AG20443 (cell line): ENCODE measurements around the gene ADGRV1.
"Not testable (repeated sequence)": the region's sequence is repeated elsewhere in the genome, so short reads cannot be mapped to it uniquely, and the experiment has no call there.

Experiments
- DNase-seq: peaks from one replicate; pipeline ENCODE4 v3.0.0; 2012; ENCODE audit warnings: low spot score, mixed read lengths

The ADGRV1 gene

DNA sequence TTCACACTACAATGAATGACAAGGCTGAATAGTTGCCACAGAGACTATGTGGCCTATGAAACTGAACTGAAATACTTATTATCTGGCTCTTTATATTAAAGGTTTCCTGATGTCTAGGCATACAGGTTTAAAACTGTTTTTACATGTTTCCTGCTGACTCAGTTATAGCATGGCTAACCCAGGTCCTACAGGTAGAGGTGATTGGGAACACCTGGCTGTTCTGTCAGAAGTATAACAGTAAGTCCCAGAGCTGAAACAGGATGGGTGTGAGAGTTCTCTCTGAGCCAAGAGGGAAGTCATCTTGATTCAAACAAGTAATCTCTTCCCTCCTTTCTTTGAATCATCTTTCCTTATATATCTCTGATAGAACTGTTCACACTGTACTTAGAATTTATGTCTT is 4.9 kb upstream of the ADGRV1 start:
- no peak for DNase-seq

DNA sequence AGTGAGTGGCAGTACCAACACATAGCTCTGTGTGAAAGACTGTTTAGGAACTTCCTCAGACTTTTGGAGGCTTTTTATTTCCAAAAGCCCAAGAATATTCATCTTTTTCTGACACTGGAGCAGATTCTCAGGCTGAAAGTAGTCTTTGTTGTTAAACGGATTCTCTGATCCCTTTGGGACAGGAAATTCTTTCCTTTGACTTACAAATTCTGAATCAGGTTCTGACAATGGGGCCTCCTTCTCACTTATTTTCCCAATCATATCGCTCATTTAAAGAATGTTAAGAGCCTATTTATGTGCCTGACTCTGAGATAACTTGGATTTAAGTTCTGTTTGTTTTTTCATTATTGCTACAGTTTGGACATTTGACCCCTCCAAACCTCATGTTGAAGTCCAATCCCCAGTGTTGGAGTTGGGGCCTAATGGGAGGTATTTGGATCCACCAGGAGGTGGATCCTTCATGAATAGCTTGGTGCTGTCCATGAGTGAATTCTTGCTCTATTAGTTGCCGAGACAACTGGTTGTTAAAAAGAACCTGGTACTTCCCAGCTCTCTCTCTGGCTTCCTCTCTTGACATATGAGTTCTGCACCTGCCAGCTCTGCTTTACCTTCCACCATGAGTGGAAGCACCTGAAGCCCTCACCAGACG is 4.1 kb upstream of the ADGRV1 start:
- DNase-seq: no peak

DNA sequence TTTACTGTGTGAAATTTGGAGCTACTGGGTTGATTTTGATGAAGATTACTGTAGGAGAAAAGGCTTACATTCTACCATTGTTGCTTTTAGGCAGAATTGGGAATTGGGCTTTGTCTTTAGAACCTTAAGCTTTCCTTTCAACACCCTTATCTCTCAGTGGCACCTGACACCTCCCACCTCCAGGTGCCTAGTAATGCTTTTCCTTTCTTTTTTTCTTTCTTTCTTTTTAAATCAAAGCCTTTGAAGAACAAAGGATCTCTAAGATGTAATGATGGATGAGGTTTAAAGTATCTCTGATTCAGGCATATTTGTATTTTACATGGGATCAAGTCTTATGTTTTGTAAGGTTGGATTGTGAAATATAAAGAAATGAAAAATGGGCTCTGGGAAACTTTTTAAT is 2.9 kb upstream of the ADGRV1 start:
- no peak for DNase-seq

DNA sequence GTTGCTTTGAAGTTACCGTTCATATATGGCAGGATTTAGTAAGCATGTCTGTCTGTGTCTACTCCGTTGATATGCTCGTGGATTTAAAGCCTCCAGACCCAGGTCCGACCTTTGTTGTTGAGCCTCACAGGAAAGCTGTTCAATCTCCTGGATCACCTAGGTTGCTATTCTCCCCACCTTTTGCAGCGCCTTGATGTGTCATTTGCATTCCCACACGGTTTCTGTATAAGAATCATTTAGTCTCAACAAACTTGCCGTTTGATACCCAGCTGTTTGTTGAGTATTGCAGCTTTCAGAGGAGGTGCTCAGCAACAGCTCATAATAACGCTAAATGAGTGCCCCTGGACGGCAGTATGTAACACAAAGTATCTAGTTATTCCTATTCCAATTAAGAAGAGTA is 1.2 kb upstream of the ADGRV1 start:
- DNase-seq: no peak

DNA sequence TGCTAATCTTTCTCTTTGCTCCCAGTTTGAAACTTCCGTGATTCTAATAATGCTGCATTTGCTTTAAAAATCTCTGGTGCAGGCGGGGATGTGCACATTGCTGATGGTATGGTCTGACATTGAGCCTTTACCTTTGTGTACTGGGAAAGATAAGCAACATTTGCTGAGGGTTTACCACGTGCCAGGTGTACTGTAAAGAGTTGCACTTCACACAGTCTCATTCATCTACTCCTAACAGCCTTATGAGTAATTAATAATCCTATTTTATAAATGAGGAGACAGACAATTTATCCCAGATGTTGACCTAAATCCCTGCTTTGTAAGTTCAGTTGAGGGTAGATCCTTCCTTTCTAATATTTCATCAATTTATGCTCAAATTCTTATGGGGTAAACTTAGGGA is 726 bp upstream of the ADGRV1 start:
- DNase-seq: no peak

DNA sequence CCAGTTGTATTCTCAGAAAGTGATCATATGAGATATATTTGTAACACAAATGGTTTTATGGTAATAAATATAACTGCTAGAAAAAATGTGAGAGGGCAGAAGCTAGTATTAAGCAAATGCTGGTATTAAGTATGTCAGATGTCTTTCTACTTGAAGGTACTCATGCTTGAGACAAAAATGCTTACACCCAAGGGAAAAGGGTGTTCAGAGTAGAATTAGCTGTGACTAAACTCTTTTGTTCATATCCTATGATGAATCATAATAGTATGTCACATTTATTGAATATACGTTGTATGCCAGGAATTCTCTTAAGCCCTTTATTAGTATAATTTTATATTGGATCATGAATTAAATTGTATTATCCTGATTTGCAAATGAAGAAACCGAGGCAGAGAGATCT is 2.2 kb downstream of the ADGRV1 start:
- DNase-seq: no peak

DNA sequence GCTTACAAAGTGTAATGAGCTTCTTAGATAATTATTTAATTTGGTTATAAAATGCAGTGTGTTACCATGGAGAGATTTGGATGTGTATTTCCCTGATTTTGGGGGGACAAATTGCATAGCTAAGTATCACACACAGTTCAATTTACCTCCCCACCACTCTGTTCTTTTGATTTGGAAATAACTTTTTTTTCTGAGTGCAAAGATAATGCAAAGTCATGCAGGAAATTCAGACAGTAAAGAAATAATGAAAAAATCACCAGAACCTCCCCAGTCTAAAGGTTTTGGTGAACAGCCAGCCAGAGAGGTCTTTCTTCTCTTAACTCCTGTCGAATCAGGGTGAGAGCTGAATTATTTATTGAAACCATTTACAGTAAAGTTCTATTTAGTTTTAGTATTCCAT is 3.2 kb downstream of the ADGRV1 start:
- DNase-seq: no peak

DNA sequence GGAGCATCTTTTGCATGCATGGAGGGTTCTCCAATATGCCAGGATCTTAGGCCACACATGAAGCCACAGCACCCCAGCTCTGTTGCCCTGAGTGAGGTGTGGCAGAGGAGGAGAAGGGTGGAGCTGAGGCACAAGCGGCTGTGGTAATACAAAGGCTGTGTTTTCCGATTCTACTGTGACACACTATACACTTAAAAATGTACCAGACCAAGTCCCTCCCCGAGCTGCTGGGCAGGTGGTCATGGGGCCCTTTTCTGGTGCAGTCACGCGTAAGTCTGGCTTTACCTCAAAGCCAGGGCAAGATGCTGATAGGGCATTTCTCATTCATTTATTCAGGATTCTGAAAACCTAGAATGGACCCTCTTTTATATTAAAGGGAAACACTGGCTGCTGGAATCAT is 3.7 kb downstream of the ADGRV1 start:
- DNase-seq: no peak

DNA sequence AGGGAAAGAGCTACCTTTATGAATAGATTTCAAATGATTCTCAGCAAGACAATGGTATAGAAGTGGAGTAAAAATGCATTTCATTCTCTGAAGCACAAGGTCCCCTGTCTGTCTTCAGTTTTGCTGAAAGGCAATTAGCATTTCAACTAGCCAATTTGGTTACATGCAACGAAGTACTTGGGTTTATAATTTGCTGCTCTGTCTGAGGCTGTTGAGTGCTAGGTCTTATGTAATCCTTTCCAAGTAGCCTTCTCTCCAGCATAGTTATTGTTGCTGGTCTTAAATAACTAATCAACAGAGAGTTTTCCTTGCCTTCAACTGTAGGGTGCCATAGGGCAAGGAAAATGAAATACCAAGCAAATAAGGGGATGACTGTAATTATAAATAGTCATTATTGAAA is 4.5 kb downstream of the ADGRV1 start:
- no peak for DNase-seq

DNA sequence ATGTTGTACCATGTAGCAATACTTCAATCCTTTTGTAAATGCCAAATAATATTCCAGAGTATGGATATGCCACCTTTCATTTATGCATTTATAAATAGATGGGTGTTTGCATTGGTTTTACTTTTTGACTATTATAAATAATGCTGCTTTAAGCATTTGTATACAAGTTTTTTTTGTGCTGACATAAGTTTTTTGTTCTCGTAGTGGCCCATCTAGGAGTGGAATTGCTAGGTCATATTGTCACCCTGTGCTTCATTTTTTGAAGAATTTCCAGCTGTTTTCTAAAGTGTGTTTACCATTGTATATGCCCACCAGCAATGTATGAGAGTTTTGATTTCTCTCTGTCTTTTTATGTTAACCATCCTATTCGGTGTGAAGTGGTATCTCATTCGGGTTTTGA is 6.9 kb downstream of the ADGRV1 start:
- no peak for DNase-seq

DNA sequence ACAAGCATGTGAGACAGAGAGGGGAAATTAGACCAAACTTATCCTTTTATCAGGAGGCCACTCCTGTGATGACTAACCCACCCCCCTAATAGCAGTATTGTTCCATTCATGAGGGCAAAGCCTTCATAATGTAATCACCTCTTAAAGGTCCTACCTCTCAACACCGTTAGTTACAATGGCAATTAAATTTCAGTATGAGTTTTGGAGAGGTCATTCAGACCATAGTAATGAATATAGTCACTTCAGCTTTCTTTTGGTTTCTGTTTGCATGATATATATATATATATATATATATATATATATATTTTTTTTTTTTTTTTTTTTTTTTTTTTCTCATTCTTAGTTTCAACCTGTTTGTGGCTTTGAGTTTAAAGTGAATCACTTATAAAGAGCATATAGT is 10.5 kb downstream of the ADGRV1 start:
- no peak for DNase-seq

DNA sequence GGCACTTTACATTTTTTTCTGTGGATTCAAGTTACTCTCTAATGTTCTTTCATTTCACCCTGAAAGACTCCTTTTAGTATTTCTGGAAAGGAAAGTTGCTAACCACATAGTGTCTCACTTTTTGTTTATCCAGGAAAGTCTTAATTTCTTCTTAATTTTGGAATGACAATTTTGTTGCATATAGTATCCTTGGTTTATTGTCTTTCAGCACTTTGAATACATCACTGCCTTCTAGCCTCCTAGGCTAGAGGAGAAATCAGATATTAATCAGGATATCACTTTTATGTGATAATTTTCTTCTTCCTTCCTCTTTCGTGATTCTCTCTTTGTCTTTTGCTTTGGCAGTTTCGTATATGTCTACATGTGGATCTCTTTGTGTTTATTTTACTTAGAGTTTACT is 11.4 kb downstream of the ADGRV1 start:
- no peak for DNase-seq

DNA sequence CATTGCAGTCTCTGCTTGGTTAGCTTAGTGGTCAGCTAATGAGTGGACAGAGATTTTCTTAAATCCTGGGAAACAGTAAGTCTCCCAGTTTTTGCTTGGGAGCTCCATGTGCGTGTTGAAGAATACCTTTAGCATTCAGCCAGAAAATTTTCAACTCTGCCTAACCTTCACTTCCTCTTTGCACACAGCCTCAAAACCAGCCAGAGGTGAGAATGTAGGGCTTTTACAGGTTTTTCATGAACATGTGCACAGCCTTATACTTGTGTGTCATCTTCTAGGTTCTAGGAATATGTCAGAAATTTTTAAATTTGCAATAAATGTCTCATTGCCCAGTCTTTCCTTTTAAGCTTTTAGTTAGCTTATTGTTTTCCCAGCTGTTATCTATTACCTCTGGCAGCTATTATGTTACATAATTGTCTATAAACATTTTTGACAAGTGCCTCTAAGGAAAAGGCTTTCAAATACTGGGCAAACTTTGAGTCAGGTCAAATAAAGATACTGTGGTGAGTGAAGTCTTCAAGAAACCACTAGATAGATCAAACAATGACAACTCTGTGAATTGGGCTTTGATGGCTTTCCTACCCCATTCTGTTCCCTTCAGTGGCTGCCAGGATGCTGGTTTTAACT is 12.7 kb downstream of the ADGRV1 start:
- DNase-seq: no peak

DNA sequence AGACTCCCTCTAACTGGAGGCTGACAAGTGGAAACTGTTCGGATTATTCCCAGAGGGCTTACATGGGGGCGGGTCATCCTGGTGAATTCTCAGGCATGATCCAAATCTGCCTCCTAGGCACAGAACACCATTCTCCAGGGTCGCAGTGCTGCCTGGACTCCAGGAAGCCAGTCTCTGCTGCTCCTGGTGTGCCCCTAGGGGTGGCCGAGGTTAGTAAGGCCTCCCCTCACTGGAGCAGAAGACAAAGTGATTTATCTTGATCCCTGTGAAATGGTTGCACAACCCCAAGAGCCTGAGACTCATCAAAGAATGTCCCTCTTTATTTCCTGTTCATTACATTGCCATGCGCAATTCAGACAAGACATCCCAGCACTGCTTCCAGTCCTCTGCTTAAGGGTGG is 17.1 kb downstream of the ADGRV1 start:
- DNase-seq: no peak

DNA sequence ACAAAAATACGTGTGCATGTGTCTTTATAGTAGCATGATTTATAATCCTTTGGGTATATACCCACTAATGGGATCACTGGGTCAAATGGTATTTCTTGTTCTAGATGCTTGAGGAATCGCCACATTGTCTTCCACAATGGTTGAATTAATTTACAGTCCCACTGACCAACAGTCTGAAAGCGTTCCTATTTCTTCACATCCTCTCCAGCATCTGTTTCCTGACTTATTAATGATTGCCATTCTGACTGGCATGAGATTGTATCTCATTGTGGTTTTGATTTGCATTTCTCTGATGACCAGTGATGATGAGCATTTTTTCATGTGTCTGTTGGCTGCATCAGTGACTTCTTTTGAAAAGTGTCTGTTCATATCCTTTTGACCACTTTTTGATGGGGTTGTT is 18.0 kb downstream of the ADGRV1 start:
- DNase-seq: not testable (repeated sequence)

DNA sequence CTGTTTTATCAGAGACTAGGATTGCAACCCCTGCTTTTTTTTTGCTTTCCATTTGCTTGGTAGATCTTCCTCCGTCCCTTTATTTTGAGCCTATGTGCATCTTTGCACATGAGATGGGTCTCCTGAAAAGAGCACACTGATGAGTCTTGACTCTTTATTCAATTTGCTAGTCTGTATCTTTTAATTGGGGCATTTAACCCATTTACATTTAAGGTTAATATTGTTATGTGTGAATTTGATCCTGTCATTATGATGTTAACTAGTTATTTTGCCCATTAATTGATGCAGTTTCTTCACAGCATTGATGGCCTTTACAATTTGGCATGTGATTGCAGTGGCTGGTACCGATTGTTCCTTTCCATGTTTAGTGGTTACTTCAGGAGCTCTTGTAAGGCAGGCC is 21.3 kb downstream of the ADGRV1 start:
- not testable (repeated sequence) for DNase-seq

DNA sequence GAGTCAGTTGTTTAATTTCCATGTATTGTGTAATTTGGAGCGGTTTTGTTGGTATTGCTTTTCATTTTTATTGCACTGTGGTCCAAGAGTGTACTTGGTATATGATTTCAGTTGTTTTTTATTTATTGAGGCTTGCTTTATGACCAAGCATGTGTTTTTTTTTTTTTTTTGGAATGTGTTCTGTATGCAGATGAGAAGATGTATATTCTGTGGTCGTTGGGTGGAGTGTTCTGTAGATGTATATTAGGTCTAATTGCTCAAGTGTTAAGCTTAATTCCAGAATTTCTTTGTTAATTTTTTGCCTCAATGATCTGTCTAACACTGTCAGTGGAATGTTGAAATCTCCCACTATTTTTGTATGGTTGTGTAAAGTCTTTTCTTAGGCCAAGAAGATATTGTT is 23.4 kb downstream of the ADGRV1 start:
- no peak for DNase-seq

DNA sequence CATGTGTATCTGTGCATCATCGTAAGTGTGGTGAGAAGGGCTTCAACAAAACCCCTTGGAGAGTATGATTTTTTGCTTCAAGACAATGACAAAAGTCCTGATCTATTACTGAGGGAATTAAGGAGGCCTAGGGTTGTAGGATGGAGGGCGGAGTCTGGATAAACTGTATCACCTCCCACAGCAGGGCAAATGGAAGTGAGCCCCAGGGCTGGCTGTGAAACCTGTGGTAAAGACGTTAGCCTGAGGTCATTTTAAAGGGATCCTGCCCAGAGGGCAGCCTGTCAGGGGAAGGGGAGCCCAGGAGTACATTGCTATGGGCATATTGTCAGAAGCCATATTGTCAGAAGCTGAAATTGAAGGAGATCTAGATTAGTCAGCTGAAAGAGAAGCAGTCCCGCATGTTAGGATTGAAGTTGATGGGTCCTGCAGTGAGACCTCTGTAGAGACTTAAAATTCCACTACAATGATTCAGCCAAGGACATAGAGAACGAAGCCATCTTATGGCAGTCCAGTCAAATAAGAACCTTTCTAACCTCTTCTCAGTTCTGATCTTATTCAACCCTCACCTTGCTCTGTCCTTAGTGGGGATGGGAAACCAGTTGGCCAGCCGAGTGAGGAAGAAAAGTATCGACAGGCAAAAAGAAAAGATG is 26.9 kb downstream of the ADGRV1 start:
- DNase-seq: no peak

DNA sequence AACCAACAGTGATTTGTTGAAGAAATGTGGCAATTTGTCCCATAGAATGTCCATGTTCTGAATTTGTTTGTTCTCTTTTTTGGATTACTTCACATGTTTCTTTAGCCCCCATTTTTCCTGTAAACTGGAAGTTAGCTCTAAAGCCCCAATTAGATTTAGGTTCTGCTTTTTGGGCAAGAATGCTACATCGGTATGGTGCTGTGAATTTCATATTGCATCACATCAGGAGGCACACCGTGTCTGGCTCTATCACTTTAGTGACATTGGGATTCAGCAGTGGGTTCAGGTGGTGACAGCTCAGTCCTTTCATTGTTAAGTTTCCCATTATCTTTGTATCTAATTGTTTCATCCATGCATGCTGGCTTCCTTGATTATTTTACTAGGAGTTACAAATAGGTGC is 27.9 kb downstream of the ADGRV1 start:
- DNase-seq: no peak

DNA sequence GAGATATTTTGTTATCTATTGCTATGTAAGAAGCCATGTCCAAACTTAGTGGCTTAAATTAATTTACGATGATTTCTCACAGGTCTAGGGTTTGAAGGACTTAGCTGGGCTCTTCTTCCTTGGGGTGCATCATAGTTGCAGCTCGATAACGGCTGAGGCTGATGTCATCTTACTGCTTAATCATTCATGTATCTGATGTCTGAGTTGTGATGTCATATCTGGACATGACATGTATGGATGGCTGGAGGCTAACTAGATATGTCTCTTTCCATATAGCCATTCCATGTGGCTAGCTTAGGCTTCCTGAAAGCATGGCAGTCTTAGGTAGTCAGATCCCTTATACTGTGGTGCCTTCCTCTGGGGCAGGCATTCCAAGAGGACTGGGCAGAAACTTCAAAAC is 31.6 kb downstream of the ADGRV1 start:
- DNase-seq: no peak

DNA sequence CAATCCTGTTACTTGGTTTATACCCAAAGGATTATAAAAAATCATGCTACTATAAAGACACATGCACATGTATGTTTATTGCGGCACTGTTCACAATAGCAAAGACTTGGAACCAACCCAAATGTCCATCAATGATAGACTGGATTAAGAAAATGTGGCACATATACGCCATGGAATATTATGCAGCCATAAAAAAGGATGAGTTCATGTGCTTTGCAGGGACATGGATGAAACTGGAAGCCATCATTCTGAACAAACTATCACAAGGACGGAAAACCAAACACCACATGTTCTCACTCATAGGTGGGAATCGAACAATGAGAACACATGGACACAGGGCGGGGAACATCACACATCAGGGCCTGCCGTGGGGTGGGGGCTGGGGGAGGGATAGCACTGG is 34.5 kb downstream of the ADGRV1 start:
- DNase-seq: not testable (repeated sequence)

DNA sequence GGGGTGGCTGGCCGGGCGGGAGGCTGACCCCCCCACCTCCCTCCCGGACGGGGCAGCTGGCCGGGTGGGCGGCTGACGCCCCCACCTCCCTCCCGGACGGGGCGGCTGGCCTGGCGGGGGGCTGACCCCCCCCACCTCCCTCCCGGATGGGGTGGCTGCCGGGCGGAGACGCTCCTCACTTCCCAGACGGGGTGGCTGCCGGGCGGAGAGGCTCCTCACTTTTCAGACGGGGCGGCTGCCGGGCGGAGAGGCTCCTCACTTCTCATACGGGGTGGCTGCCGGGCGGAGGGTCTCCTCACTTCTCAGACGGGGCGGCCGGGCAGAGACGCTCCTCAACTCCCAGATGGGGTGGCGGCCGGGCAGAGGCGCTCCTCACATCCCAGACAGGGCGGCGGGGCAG is 37.2 kb downstream of the ADGRV1 start:
- not testable (repeated sequence) for DNase-seq

DNA sequence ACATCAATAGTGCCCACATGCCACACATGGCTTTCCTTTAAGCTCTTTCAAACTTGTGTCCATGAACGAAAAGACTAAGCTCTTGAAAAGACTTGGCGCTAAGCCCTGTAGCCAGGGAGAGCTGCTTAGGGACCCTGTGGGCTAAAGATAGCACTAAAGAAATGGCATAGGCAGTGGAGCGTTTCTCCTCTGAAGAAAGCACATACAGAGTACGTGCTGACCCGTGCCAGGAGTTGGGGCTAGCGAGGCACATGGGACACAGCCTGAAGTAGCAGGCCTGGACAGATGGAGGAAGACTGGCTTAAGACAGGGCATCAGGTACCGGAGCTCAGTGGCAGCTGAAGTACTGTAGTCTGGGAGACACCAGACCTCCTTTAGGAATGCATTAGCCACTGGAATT is 39.7 kb downstream of the ADGRV1 start:
- no peak for DNase-seq

DNA sequence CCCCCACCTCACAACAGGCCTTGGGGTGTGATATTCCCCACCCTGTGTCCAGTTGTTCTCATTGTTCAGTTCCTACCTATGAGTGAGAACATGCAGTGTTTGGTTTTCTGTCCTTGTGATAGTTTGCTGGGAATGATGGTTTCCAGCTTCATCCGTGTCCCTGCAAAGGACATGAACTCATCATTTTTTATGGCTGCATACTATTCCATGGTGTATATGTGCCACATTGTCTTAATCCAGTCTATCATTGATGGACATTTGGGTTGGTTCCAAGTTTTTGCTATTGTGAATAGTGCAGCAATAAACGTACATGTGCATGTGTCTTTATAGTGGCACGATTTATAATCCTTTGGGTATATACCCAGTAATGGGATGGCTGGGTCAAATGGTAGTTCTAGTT is 41.7 kb downstream of the ADGRV1 start:
- not testable (repeated sequence) for DNase-seq
